ENCODE data around the gene PCBP3.
"Not testable (repeated sequence)": the region's sequence is repeated elsewhere in the genome, so short reads cannot be mapped to it uniquely, and the experiment has no call there.

PCBP3 gene

GRCh38 chr21:45823100-45823681 is 179.7 kb downstream of the PCBP3 start:
- DNase-seq (ENCODE audit: low read depth in 1 of 2, low spot score in 1 of 2), result no peak

- DNase-seq (ENCODE audit: low read depth in 1 of 2, low spot score in 1 of 2), result no peak
These were observed 181.2 kb downstream of the PCBP3 start for GRCh38 chr21:45824546-45825215.

- DNase-seq (ENCODE audit: low read depth in 1 of 2, low spot score in 1 of 2), result no peak
These were observed 181.7 kb downstream of the PCBP3 start for GRCh38 chr21:45825219-45825618.

GRCh38 chr21:45826676-45827301 is 183.3 kb downstream of the PCBP3 start:
- no peak for DNase-seq (ENCODE audit: low read depth in 1 of 2, low spot score in 1 of 2)

- no peak for DNase-seq (ENCODE audit: low read depth in 1 of 2, low spot score in 1 of 2)
These were observed 183.8 kb downstream of the PCBP3 start for GRCh38 chr21:45827302-45827692.

- no peak for DNase-seq (ENCODE audit: low read depth in 1 of 2, low spot score in 1 of 2)
These were observed 184.5 kb downstream of the PCBP3 start for GRCh38 chr21:45827881-45828579.

GRCh38 chr21:45828580-45829570 is 185.3 kb downstream of the PCBP3 start:
- DNase-seq (ENCODE audit: low read depth in 1 of 2, low spot score in 1 of 2), result no peak

- DNase-seq (ENCODE audit: low read depth in 1 of 2, low spot score in 1 of 2), result no peak
These were observed 186.1 kb downstream of the PCBP3 start for GRCh38 chr21:45829668-45830067.

GRCh38 chr21:45830221-45830640 is 186.7 kb downstream of the PCBP3 start:
- DNase-seq (ENCODE audit: low read depth in 1 of 2, low spot score in 1 of 2), result no peak

GRCh38 chr21:45830720-45831366 is 187.3 kb downstream of the PCBP3 start:
- no peak for DNase-seq (ENCODE audit: low read depth in 1 of 2, low spot score in 1 of 2)

GRCh38 chr21:45831991-45832740 is 188.6 kb downstream of the PCBP3 start:
- DNase-seq (ENCODE audit: low read depth in 1 of 2, low spot score in 1 of 2), result no peak

- not testable (repeated sequence) for DNase-seq (ENCODE audit: low read depth in 1 of 2, low spot score in 1 of 2)
These were observed 189.3 kb downstream of the PCBP3 start for GRCh38 chr21:45832741-45833235.

GRCh38 chr21:45833414-45833813 is 189.9 kb downstream of the PCBP3 start:
- no peak for DNase-seq (ENCODE audit: low read depth in 1 of 2, low spot score in 1 of 2)

- DNase-seq (ENCODE audit: low read depth in 1 of 2, low spot score in 1 of 2), result no peak
These were observed 190.6 kb downstream of the PCBP3 start for GRCh38 chr21:45834026-45834715.

- DNase-seq (ENCODE audit: low read depth in 1 of 2, low spot score in 1 of 2), result no peak
These were observed 191.3 kb downstream of the PCBP3 start for GRCh38 chr21:45834821-45835293.

GRCh38 chr21:45835301-45836267 is 192.1 kb downstream of the PCBP3 start:
- DNase-seq (ENCODE audit: low read depth in 1 of 2, low spot score in 1 of 2), result no peak

GRCh38 chr21:45836268-45836655 is 192.7 kb downstream of the PCBP3 start:
- no peak for DNase-seq (ENCODE audit: low read depth in 1 of 2, low spot score in 1 of 2)
